Panc1 (cell line): ENCODE results near the gene DUOX1. TPM values are rescaled to one million over a fixed set of nuclear protein-coding genes. Genes with fewer than 3 reads are reported as not detected.

Experiments
- ATAC-seq: fragments of 200-7000 bp; cut with Tn5 transposase; 2 replicates; pipeline ENCODE4 v1.9.1; 2020; ENCODE audit warnings: mild to moderate bottlenecking, moderate library complexity
- BruUV-seq: library from RNA; stranded (reverse); fragments of 400-500 nt; replicated peaks from 2 replicates; lab custom pipeline; 2021; lab: Mats Ljungman, UMichigan
- CTCF ChIA-PET: fragments of 300-600 bp; sonication (Branson Sonifier 250); formaldehyde crosslinking; loops from one replicate; lab custom pipeline; 2022; ENCODE audit warnings: antibody characterized with exemption; lab: Charles Lee
- POLR2A ChIA-PET: fragments of 300-600 bp; sonication (Branson Sonifier 250); formaldehyde crosslinking; loops from one replicate; lab custom pipeline; 2022; ENCODE audit warnings: antibody characterized with exemption; lab: Charles Lee
- DNase-seq: peaks from one replicate; pipeline ENCODE4 v3.0.0-alpha.2; 2010; ENCODE audit warnings: low read depth, low spot score
- H3K27ac ChIP-seq: 2 replicates; pipeline ENCODE4 v1.5.1; 2011; ENCODE audit warnings: mild to moderate bottlenecking, low read length, inconsistent platforms
- H3K27me3 ChIP-seq: fragments of 200-500 bp; sonication (Bioruptor generic); 2 replicates; pipeline ENCODE4 v1.6.0; 2014; ENCODE audit warnings: low read length, inconsistent platforms; ENCODE audit not compliant: control insufficient read depth, insufficient read depth
- H3K36me3 ChIP-seq: fragments of 200-500 bp; sonication (Bioruptor generic); 2 replicates; pipeline ENCODE4 v1.5.1; 2014; ENCODE audit warnings: inconsistent platforms, mild to moderate bottlenecking, low read length, moderate library complexity; ENCODE audit not compliant: control insufficient read depth, insufficient read depth
- H3K4me1 ChIP-seq: 2 replicates; pipeline ENCODE4 v1.5.1; 2011; ENCODE audit warnings: inconsistent platforms, mild to moderate bottlenecking, low read length, moderate library complexity; ENCODE audit not compliant: control insufficient read depth, insufficient read depth
- H3K4me3 ChIP-seq, 2 experiments: 2 replicates each; pipeline ENCODE4 v1.5.1; 2011 to 2012; ENCODE audit warnings: low read depth in 2 of 2, low read length in 2 of 2, mild to moderate bottlenecking in 2 of 2, inconsistent platforms in 1 of 2, moderate library complexity in 1 of 2
- H3K9me3 ChIP-seq: fragments of 200-500 bp; sonication (Bioruptor generic); 2 replicates; pipeline ENCODE4 v1.5.1; 2014; ENCODE audit warnings: low read depth, mild to moderate bottlenecking, inconsistent platforms, low read length, moderate library complexity; ENCODE audit not compliant: control insufficient read depth, insufficient read depth
- POLR2AphosphoS5 ChIP-seq: IDR thresholded peaks from 2 replicates; pipeline ENCODE4 v1.6.1; 2012; ENCODE audit warnings: mild to moderate bottlenecking, low read depth, low read length, moderate library complexity
- SIN3A ChIP-seq: IDR thresholded peaks from 2 replicates; pipeline ENCODE4 v1.6.1; 2012; ENCODE audit warnings: low read depth, mild to moderate bottlenecking, low read length, moderate library complexity, borderline replicate concordance; ENCODE audit not compliant: insufficient read depth
- TCF7L2 ChIP-seq: IDR thresholded peaks from 2 replicates; pipeline ENCODE4 v1.6.1; 2011; ENCODE audit warnings: mild to moderate bottlenecking, low read depth, low read length, inconsistent platforms
- in situ Hi-C: cut with HindIII; loops from 2 replicates; pipeline ENCODE4 v1.10.0; 2016; ENCODE audit warnings: low sequenced_read_pairs, low pct_unique_long_range_greater_than_20kb
- intact Hi-C: fragments of 100-400 bp; cut with micrococcal nuclease; formaldehyde crosslinking; loops from one replicate; pipeline ENCODE4 v1.10.0; 2022; ENCODE audit not compliant: unreplicated experiment
- total RNA-seq: library from RNA; stranded (reverse); gene quantifications from one replicate; pipeline ENCODE4 v1.2.1, GENCODE V29; 2021; ENCODE audit not compliant: unreplicated experiment
- TF ChIP-seq, protein P1 (sequence below): fragments of 450-650 bp; IDR thresholded peaks from 2 replicates; pipeline ENCODE4 v1.5.1; 2017; ENCODE audit warnings: mild to moderate bottlenecking
- TF ChIP-seq, protein P2 (sequence below), 2 experiments: IDR thresholded peaks; 2 replicates each; pipeline ENCODE4 v1.6.1; 2011 to 2012; ENCODE audit warnings: low read depth in 2 of 2, control low read depth in 1 of 2, low read length in 1 of 2, mild to moderate bottlenecking in 1 of 2, moderate library complexity in 1 of 2; ENCODE audit not compliant: insufficient read depth in 1 of 2

The DUOX1 gene
- total RNA-seq, 1 experiment from 2014 or later, result 0.31 TPM

DNA sequence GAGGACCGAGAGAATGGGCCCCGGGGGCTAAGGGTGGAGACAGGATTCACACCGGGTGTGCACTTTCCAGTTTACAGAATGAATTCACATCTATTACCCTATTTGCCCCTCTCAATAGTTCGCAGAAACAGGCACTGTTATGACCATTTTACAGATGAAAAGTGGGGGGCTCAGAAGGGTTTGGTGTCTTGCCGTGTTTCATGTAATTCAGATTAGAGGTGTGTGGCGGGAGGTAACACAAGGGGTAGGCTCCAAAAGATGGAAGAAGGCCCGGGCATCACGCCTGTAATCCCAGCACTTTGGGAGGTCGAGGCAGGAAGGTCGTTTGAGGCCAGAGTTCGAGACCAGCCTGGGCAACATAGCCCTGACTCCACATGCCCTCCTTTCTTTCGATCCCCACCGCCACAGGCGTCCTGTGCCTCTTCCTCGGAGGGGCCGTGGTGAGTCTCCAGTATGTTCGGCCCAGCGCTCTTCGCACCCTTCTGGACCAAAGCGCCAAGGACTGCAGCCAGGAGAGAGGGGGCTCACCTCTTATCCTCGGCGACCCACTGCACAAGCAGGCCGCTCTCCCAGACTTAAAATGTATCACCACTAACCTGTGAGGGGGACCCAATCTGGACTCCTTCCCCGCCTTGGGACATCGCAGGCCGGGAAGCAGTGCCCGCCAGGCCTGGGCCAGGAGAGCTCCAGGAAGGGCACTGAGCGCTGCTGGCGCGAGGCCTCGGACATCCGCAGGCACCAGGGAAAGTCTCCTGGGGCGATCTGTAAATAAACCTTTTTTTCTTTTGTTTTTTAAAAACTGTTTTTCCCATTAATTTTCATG, 12.3 kb upstream of the DUOX1 start:
- H3K36me3 ChIP-seq, result no peaks in the 10 kb centered on the region
- BruUV-seq, result no TSS peak
- H3K4me3 ChIP-seq, result no peak overlapping the region
- CTCF ChIA-PET, result interaction anchor here (0.6 to 1.6 kb wide), 14 partner anchors 9 to 162 kb away, joined by 3 to 9 read pairs (median 3); no protein-coding TSS in a partner anchor
- ATAC-seq (peak; percentile 35), DNase-seq (no peak)
- H3K4me1 ChIP-seq, result peaks cover 9% of the 10 kb centered on the region
- in situ Hi-C loops (no loop called here), intact Hi-C loops (no loop called here)
- peaks cover 15% of the 10 kb centered on the region; the same call in 1 of the 2 replicates for H3K27me3 ChIP-seq
- TF ChIP-seq, protein P1, sequence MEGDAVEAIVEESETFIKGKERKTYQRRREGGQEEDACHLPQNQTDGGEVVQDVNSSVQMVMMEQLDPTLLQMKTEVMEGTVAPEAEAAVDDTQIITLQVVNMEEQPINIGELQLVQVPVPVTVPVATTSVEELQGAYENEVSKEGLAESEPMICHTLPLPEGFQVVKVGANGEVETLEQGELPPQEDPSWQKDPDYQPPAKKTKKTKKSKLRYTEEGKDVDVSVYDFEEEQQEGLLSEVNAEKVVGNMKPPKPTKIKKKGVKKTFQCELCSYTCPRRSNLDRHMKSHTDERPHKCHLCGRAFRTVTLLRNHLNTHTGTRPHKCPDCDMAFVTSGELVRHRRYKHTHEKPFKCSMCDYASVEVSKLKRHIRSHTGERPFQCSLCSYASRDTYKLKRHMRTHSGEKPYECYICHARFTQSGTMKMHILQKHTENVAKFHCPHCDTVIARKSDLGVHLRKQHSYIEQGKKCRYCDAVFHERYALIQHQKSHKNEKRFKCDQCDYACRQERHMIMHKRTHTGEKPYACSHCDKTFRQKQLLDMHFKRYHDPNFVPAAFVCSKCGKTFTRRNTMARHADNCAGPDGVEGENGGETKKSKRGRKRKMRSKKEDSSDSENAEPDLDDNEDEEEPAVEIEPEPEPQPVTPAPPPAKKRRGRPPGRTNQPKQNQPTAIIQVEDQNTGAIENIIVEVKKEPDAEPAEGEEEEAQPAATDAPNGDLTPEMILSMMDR, result no peak
- TF ChIP-seq SIN3A (no peak), POLR2AphosphoS5 (no peak), TCF7L2 (no peak)
- TF ChIP-seq, protein P2, sequence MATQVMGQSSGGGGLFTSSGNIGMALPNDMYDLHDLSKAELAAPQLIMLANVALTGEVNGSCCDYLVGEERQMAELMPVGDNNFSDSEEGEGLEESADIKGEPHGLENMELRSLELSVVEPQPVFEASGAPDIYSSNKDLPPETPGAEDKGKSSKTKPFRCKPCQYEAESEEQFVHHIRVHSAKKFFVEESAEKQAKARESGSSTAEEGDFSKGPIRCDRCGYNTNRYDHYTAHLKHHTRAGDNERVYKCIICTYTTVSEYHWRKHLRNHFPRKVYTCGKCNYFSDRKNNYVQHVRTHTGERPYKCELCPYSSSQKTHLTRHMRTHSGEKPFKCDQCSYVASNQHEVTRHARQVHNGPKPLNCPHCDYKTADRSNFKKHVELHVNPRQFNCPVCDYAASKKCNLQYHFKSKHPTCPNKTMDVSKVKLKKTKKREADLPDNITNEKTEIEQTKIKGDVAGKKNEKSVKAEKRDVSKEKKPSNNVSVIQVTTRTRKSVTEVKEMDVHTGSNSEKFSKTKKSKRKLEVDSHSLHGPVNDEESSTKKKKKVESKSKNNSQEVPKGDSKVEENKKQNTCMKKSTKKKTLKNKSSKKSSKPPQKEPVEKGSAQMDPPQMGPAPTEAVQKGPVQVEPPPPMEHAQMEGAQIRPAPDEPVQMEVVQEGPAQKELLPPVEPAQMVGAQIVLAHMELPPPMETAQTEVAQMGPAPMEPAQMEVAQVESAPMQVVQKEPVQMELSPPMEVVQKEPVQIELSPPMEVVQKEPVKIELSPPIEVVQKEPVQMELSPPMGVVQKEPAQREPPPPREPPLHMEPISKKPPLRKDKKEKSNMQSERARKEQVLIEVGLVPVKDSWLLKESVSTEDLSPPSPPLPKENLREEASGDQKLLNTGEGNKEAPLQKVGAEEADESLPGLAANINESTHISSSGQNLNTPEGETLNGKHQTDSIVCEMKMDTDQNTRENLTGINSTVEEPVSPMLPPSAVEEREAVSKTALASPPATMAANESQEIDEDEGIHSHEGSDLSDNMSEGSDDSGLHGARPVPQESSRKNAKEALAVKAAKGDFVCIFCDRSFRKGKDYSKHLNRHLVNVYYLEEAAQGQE (IDR thresholded peaks at IDR 0.05; ENCODE audit: insufficient read depth in 1 of 2, low read depth in 2 of 2, low read length in 1 of 2), result no peak
- POLR2A ChIA-PET, result no interaction called here
- no peaks in the 10 kb centered on the region for H3K9me3 ChIP-seq
- no peak overlapping the region for H3K27ac ChIP-seq

DNA sequence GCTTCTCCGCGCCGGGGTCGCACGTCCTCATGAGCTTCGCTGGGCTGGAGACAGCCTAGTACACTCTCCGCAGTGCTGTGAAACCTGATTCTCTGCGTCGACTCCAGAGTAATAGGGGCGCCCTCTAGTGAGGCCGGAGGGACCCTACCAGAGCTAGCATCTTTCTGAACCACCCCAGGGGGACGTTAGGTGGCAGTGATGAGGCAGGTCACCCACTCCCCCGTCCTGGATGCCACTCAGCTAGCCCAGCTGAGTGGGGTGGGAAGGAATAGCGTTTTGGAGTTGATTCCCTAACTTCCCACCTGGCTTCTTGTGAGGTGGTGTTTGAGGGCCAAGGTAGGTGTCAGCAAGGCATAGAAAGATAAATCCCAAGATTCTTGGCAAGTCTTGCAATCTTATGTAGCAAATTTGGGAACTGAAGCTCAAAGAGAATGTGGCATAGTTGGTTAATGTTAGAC, 11.6 kb upstream of the DUOX1 start:
- intact Hi-C loops, result no loop called here
- BruUV-seq, result no TSS peak

More for the DNA sequence above, 11.6 kb upstream of the DUOX1 start:
- peak; percentile 78 for DNase-seq
- ChIA-PET CTCF (interaction anchor here (0.6 to 1.6 kb wide), 16 partner anchors 8 to 266 kb away, joined by 3 to 9 read pairs (median 4); no protein-coding TSS in a partner anchor), POLR2A (no interaction called here)
- peak; percentile 95 for ATAC-seq
- no peaks in the 10 kb centered on the region for H3K9me3 ChIP-seq
- H3K27ac ChIP-seq, result no peak overlapping the region
- no peak overlapping the region for H3K4me3 ChIP-seq
- peaks cover 7% of the 10 kb centered on the region for H3K4me1 ChIP-seq
- in situ Hi-C loops, result no loop called here
- H3K27me3 ChIP-seq, result peaks cover 15% of the 10 kb centered on the region; the same call in 1 of the 2 replicates
- H3K36me3 ChIP-seq, result no peaks in the 10 kb centered on the region
- TF ChIP-seq, protein P2 (IDR thresholded peaks at IDR 0.05; ENCODE audit: insufficient read depth in 1 of 2, low read depth in 2 of 2, low read length in 1 of 2), result no peak
- no peak for TF ChIP-seq POLR2AphosphoS5
- TF ChIP-seq, protein P1, result peak; percentile 100
